Trophoblast cell (in vitro differentiated cells and primary cell): Measurements from ENCODE around the gene CDR2.

Experiments
- DNase-seq, 2 donors: peaks; one replicate each; pipeline ENCODE4 v3.0.0-alpha.2; 2016
- H2AFZ ChIP-seq: 2 replicates; pipeline ENCODE4 v1.6.1; 2013; ENCODE audit warnings: low read length, moderate library complexity, mild to moderate bottlenecking; ENCODE audit not compliant: insufficient read depth, poor library complexity
- H2AK5ac ChIP-seq: 2 replicates; pipeline ENCODE4 v1.6.1; 2013; ENCODE audit warnings: mild to moderate bottlenecking, low read length
- H2BK120ac ChIP-seq: 2 replicates; pipeline ENCODE4 v1.6.1; 2013; ENCODE audit warnings: low read length, mild to moderate bottlenecking, moderate library complexity; ENCODE audit not compliant: insufficient read depth, poor library complexity
- H2BK12ac ChIP-seq: 2 replicates; pipeline ENCODE4 v1.6.1; 2013; ENCODE audit warnings: mild to moderate bottlenecking, low read length, moderate library complexity
- H2BK5ac ChIP-seq: 2 replicates; pipeline ENCODE4 v1.6.1; 2013; ENCODE audit warnings: low read length, low read depth, moderate library complexity, mild to moderate bottlenecking; ENCODE audit not compliant: poor library complexity
- H3K14ac ChIP-seq: 2 replicates; pipeline ENCODE4 v1.6.1; 2013; ENCODE audit warnings: mild to moderate bottlenecking, low read length
- H3K18ac ChIP-seq: 2 replicates; pipeline ENCODE4 v1.6.1; 2013; ENCODE audit warnings: mild to moderate bottlenecking, low read length
- H3K23ac ChIP-seq: 2 replicates; pipeline ENCODE4 v1.6.1; 2013; ENCODE audit warnings: low read length
- H3K27ac ChIP-seq: 2 replicates; pipeline ENCODE4 v1.5.1; 2013; ENCODE audit warnings: low read depth, mild to moderate bottlenecking, inconsistent platforms, low read length, moderate library complexity
- H3K27me3 ChIP-seq: 2 replicates; pipeline ENCODE4 v1.6.1; 2013; ENCODE audit warnings: inconsistent platforms, mild to moderate bottlenecking, low read length, moderate library complexity; ENCODE audit not compliant: insufficient read depth
- H3K36me3 ChIP-seq, 2 experiments: 1 replicate in 1 of 2; 2 replicates in 1 of 2; pipeline ENCODE4 v1.6.1; 2013; ENCODE audit warnings: low read length in 2 of 2, mild to moderate bottlenecking in 2 of 2, moderate library complexity in 1 of 2; ENCODE audit not compliant: insufficient read depth in 2 of 2, control insufficient read depth in 1 of 2
- H3K4ac ChIP-seq: 2 replicates; pipeline ENCODE4 v1.6.1; 2013; ENCODE audit warnings: low read depth, mild to moderate bottlenecking, low read length, moderate library complexity
- H3K4me1 ChIP-seq, 2 experiments: 1 replicate in 1 of 2; 2 replicates in 1 of 2; pipeline ENCODE4 v1.6.1; 2013; ENCODE audit warnings: low read length in 2 of 2, mild to moderate bottlenecking in 2 of 2, moderate library complexity in 1 of 2; ENCODE audit not compliant: insufficient read depth in 2 of 2, control insufficient read depth in 1 of 2
- H3K4me2 ChIP-seq: 2 replicates; pipeline ENCODE4 v1.6.1; 2013; ENCODE audit warnings: inconsistent platforms, mild to moderate bottlenecking, low read length, moderate library complexity
- H3K4me3 ChIP-seq: 2 replicates; pipeline ENCODE4 v1.5.1; 2013; ENCODE audit warnings: mild to moderate bottlenecking, low read depth, low read length, inconsistent platforms
- H3K79me1 ChIP-seq: one replicate; pipeline ENCODE4 v1.6.1; 2013; ENCODE audit warnings: low read length
- H3K79me2 ChIP-seq: 2 replicates; pipeline ENCODE4 v1.6.1; 2013; ENCODE audit warnings: low read length, mild to moderate bottlenecking; ENCODE audit not compliant: control insufficient read depth, insufficient read depth, poor library complexity
- H3K9ac ChIP-seq: 2 replicates; pipeline ENCODE4 v1.6.1; 2013; ENCODE audit warnings: mild to moderate bottlenecking, low read length
- H3K9me3 ChIP-seq: 2 replicates; pipeline ENCODE4 v1.6.1; 2013; ENCODE audit warnings: low read depth, mild to moderate bottlenecking, control low read depth, inconsistent platforms, low read length; ENCODE audit not compliant: insufficient read depth
- H4K12ac ChIP-seq: 2 replicates; pipeline ENCODE4 v1.6.1; 2013; ENCODE audit warnings: low read depth, mild to moderate bottlenecking, low read length, moderate library complexity
- H4K8ac ChIP-seq: 2 replicates; pipeline ENCODE4 v1.6.1; 2013; ENCODE audit warnings: low read depth, mild to moderate bottlenecking, low read length, moderate library complexity
- H4K91ac ChIP-seq: one replicate; pipeline ENCODE4 v1.6.1; 2013; ENCODE audit warnings: low read depth, mild to moderate bottlenecking, low read length, moderate library complexity
- WGBS: extraction: QIAGEN DNeasy Blood & Tissue Kit; methylation state at CpG from one replicate; pipeline ENCODE4 v1.1.7; 2013; ENCODE audit warnings: missing lambda C conversion rate; ENCODE audit not compliant: insufficient read length, insufficient coverage; ENCODE audit errors: extremely low coverage; 5-methylcytosine and 5-hydroxymethylcytosine counted together

Gene CDR2

GRCh38 chr16:22314661-22315626, 59.5 kb downstream of the CDR2 start:
- H2BK5ac ChIP-seq: no peak overlapping the region
- WGBS: no CpG with 5 or more reads among the region's 37 CpGs
- no peak overlapping the region for H4K8ac ChIP-seq
- H2BK12ac ChIP-seq: no peak overlapping the region
- no peak overlapping the region for H3K27ac ChIP-seq
- no peaks in the 10 kb centered on the region for H3K79me2 ChIP-seq
- no peaks in the 10 kb centered on the region for H3K4me1 ChIP-seq
- H3K23ac ChIP-seq: no peak overlapping the region
- H3K79me1 ChIP-seq: no peaks in the 10 kb centered on the region
- H4K12ac ChIP-seq: no peak overlapping the region
- no peak for DNase-seq
- H3K4me2 ChIP-seq: no peak overlapping the region
- no peak overlapping the region for H3K9ac ChIP-seq
- H3K4me3 ChIP-seq: no peak overlapping the region
- no peak overlapping the region for H3K18ac ChIP-seq
- H4K91ac ChIP-seq: no peak overlapping the region
- H3K27me3 ChIP-seq: no peaks in the 10 kb centered on the region
- H3K9me3 ChIP-seq: no peaks in the 10 kb centered on the region
- H3K4ac ChIP-seq: no peak overlapping the region
- H3K14ac ChIP-seq: no peak overlapping the region
- H2AK5ac ChIP-seq: no peak overlapping the region
- H2BK120ac ChIP-seq: no peak overlapping the region
- H2AFZ ChIP-seq: no peak overlapping the region
- peaks cover 47 to 54% of the 10 kb centered on the region in 2 experiments for H3K36me3 ChIP-seq

GRCh38 chr16:22313876-22314470, 60.4 kb downstream of the CDR2 start:
- Histone ChIP-seq H3K9ac (no peak overlapping the region), H2AFZ (no peak overlapping the region), H2BK5ac (no peak overlapping the region), H3K79me2 (no peaks in the 10 kb centered on the region), H2AK5ac (no peak overlapping the region), H2BK12ac (no peak overlapping the region), H3K79me1 (no peaks in the 10 kb centered on the region), H3K4ac (no peak overlapping the region), H3K27me3 (no peaks in the 10 kb centered on the region), H3K36me3 (peaks cover 54 to 62% of the 10 kb centered on the region in 2 experiments), H3K27ac (no peak overlapping the region), H3K18ac (no peak overlapping the region), H3K23ac (no peak overlapping the region), H4K8ac (no peak overlapping the region), H2BK120ac (no peak overlapping the region), H3K14ac (no peak overlapping the region), H4K91ac (no peak overlapping the region), H3K4me2 (no peak overlapping the region), H3K4me1 (no peaks in the 10 kb centered on the region), H4K12ac (no peak overlapping the region), H3K4me3 (no peak overlapping the region), H3K9me3 (no peaks in the 10 kb centered on the region)
- WGBS: no CpG with 5 or more reads among the region's 10 CpGs
- DNase-seq: no peak

- Histone ChIP-seq H4K12ac (no peak overlapping the region), H2BK5ac (no peak overlapping the region), H3K14ac (no peak overlapping the region), H2AK5ac (no peak overlapping the region), H3K9ac (no peak overlapping the region), H3K27me3 (no peaks in the 10 kb centered on the region), H3K23ac (no peak overlapping the region), H3K79me2 (no peaks in the 10 kb centered on the region), H3K27ac (no peak overlapping the region), H2BK120ac (no peak overlapping the region), H3K18ac (no peak overlapping the region), H3K4me3 (no peak overlapping the region), H3K9me3 (no peaks in the 10 kb centered on the region), H2BK12ac (no peak overlapping the region), H3K4me1 (no peaks in the 10 kb centered on the region), H3K36me3 (peaks cover 56 to 65% of the 10 kb centered on the region in 2 experiments), H4K91ac (no peak overlapping the region), H3K79me1 (no peaks in the 10 kb centered on the region), H2AFZ (no peak overlapping the region), H3K4me2 (no peak overlapping the region), H3K4ac (no peak overlapping the region), H4K8ac (no peak overlapping the region)
- DNase-seq: no peak
- 100% methylated on average over 1 of the region's 23 CpGs for WGBS
These were observed 61.3 kb downstream of the CDR2 start for GRCh38 chr16:22312897-22313781.

GRCh38 chr16:22311520-22311919, 62.9 kb downstream of the CDR2 start:
- no peak overlapping the region for H3K27ac ChIP-seq
- no CpG with 5 or more reads among the region's 4 CpGs for WGBS

More at GRCh38 chr16:22311520-22311919, 62.9 kb downstream of the CDR2 start:
- no peak overlapping the region for H4K91ac ChIP-seq
- H2AFZ ChIP-seq: no peak overlapping the region
- H3K4me3 ChIP-seq: no peak overlapping the region
- no peak overlapping the region for H3K4me2 ChIP-seq
- H4K12ac ChIP-seq: no peak overlapping the region
- no peak overlapping the region for H4K8ac ChIP-seq
- H3K4ac ChIP-seq: no peak overlapping the region
- H3K9me3 ChIP-seq: peaks cover 4% of the 10 kb centered on the region
- H3K4me1 ChIP-seq: no peaks in the 10 kb centered on the region
- H3K23ac ChIP-seq: no peak overlapping the region
- H3K14ac ChIP-seq: no peak overlapping the region
- no peak overlapping the region for H2BK5ac ChIP-seq
- H2BK12ac ChIP-seq: no peak overlapping the region
- no peak overlapping the region for H3K9ac ChIP-seq
- H3K27me3 ChIP-seq: no peaks in the 10 kb centered on the region
- H3K36me3 ChIP-seq: peaks cover 57 to 68% of the 10 kb centered on the region in 2 experiments
- no peak overlapping the region for H3K18ac ChIP-seq
- H3K79me2 ChIP-seq: no peaks in the 10 kb centered on the region
- H3K79me1 ChIP-seq: no peaks in the 10 kb centered on the region
- no peak overlapping the region for H2BK120ac ChIP-seq
- H2AK5ac ChIP-seq: no peak overlapping the region
- DNase-seq: no peak
